Fibroblast of skin of abdomen (primary cell): Measurements from ENCODE around the gene ITPK1.

Source experiments
- DNase-seq: peaks from one replicate; pipeline ENCODE4 v3.0.0-alpha.2; 2013

ITPK1 gene

GRCh38 chr14:93023802-93024434 is 91.8 kb downstream of the ITPK1 start:
- no peak for DNase-seq

DNA sequence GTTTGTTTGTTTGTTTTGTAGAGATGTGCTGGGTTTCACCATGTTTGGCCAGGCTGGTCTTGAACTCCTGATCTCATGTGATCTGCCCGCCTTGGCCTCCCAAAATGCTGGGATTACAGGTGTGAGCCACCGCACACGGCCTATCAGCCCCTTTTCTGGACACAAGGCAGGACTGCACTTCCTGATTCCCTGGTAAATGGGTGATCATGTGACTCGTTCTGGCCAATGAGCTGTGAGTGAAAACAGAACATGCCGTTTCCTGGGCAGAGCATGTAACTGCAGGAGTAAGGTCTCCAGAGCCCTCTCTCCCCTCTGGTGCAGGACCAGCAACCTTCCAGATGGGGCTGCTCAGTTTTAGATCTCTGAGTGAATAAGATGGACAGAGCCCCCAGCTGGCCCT is 92.7 kb downstream of the ITPK1 start:
- DNase-seq = no peak

GRCh38 chr14:93019970-93020369 is 95.8 kb downstream of the ITPK1 start:
- no peak for DNase-seq

DNA sequence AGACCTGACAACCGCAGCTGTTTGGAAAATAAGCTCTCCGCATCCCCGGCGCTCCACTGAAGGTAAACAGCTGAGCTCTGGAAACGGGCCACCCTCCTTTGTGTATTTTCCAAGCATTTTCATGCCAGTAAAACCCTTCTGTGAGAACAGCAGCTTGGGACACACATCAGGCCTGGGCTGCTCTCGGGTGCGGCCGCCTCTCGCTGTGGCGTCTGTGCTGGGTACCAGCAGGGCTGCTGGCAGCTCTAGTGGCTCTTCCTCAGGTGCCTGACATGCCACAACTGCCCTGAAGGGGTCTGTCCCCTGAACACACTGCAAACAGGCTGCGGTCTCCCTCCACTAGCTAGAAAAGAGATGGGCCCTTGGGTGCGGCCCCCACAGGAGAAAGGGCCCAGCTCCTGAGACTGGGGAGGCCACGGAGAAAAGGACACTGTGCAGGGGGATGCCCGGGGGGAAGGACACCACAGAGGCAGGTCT is 96.3 kb downstream of the ITPK1 start:
- DNase-seq = no peak

GRCh38 chr14:93018366-93018765 is 97.4 kb downstream of the ITPK1 start:
- no peak for DNase-seq

- DNase-seq = no peak
These were observed 97.8 kb downstream of the ITPK1 start for GRCh38 chr14:93017898-93018297.

- DNase-seq = no peak
These were observed 98.4 kb downstream of the ITPK1 start for GRCh38 chr14:93017301-93017797.

DNA sequence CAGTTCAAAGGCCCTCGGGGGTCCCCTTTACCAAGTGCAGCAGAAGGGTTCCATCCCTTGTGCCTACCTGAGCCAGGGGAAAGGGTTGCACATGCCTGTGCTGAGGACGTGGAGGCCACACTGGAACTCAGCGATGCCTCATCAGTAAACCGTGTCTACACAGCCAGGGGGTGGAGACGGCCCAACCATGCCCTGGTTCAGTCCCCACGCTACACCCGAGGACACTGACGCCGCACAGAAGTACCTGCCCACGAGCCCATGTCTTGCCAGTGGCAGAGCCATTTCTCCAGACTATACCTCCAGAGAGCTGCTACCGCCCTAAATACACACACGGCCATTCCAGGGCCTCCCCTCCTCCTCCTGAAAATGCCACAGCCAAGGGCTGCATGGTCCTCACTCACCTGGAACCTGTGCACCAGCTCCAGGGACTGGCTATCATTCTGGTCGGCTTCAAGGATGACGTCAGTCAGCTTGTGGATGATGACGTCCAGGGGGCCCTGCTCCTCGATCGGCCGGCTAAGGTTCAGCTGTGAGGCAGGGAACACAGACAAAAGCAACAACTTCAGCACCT is 99.4 kb downstream of the ITPK1 start:
- no peak for DNase-seq

DNA sequence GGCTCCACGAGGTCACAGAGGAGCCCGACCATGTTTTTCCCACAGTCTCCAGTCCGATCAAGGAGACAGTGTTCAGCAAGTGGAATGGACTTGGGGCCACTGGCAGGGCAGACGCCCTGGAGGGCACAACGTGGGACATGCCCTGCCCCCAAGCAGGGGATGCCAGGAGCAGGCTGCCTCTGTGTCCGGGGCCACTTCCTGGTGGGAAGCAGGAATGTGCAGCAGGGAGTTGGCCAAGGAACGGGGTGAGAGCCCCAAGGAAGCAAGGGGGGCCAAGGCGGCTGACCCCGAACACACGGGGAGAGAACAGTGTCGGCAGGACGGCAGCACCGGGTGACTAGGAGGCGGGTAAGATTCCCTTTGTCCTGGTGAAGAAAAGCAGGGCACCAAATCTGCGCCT is 100.2 kb downstream of the ITPK1 start:
- no peak for DNase-seq

- DNase-seq = no peak
These were observed 100.7 kb downstream of the ITPK1 start for GRCh38 chr14:93015064-93015463.

GRCh38 chr14:93014058-93015023 is 101.4 kb downstream of the ITPK1 start:
- no peak for DNase-seq

GRCh38 chr14:93012951-93013719 is 102.6 kb downstream of the ITPK1 start:
- peak; percentile 41 for DNase-seq

DNA sequence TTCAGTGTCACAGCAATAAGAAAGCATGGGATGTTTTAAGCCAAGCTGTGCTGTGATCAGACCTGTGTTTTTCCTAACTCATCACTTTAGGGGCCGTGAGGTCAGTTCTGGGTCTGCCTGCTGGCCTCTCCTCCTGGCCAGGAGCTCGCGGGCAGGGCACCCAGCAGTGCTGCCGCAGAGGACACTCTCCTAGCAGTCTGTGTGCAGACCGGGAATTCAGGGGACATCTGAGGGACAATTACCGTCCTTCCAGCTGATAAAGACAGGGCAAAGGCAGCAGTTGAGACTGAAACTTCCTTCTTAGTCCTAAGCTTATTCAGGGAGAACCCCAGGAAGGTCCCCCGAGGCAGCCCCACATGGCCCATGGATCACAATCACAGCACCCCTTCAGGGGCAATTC is 103.2 kb downstream of the ITPK1 start:
- no peak for DNase-seq

DNA sequence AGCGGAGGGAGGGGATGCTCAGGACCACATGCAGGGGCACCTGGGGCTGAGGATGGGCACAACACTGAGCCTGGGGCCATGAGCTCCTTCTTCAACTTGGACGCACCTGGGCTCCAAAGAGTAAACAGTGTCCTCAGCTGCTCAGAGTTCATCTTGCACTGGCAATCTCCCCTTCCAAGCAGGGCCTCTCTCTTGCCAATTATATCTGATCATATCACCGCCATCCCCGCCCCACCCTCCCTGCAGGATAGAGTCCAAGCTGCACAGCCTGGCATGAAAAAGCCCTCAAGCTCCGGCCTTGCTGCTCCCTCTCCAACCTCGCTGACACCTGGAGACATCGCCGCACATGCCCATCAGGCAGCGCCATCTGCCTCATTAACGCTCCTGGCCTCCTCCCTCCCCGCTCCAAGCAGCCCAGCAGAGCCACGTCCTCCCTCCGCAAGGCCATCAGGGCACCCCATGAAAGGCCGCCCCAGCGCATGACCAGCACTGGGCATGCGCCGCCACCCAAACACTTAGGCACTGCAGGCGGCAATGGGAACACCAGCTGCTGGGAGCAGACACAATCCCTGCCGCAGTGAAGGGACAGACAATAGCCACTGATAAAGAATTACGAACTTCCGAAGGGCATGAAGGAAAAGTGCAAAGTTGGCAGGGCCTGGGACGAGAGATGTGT is 103.9 kb downstream of the ITPK1 start:
- DNase-seq = no peak

DNA sequence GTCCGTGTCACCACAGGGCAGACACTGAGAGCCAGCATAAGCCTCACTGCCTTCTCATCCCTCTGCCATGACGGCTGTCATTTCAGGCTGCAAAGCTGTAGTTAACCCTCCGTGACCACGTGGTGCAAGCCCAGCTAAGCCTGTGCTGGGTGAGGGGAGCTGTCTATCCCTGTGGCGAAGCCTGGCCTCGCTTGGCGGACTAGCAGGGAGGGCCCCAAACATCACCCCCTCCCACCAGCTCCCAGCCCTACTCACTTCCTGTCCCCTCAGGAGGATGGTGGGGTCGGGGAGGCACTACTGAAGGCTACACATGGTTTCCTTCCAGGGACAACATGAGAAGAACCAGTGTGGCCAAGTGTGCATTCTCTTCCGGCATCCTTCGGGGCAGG is 104.6 kb downstream of the ITPK1 start:
- DNase-seq = no peak

- no peak for DNase-seq
These were observed 105.1 kb downstream of the ITPK1 start for GRCh38 chr14:93010522-93011140.

- no peak for DNase-seq
These were observed 105.6 kb downstream of the ITPK1 start for GRCh38 chr14:93010130-93010499.

GRCh38 chr14:93009471-93010129 is 106.1 kb downstream of the ITPK1 start:
- no peak for DNase-seq

DNA sequence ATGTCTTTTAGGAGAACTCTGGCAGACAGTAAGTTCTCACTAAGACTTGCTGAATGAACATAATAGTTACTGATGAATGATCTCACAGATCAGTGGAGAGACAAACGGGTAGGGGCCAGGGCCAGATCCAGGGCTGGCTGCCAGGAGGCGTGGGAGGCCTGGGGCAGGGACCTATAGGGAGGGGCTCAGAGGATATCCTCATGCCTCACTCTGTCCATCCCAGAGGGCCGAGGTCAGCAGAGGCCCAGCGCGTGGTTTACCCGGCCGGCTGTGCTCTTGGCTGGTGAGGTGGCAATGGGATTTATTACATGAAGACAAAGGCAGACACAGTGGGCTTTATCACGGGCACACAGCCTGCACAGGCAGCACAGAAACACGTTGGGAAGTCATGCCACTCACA is 107.3 kb downstream of the ITPK1 start:
- no peak for DNase-seq

GRCh38 chr14:93007225-93007997 is 108.3 kb downstream of the ITPK1 start:
- peak; percentile 48 for DNase-seq
